Measurements from ENCODE around the gene OTOG.

GRCh38 chr11:17572791-17573460 lies 25.9 kb downstream of the OTOG start:
- TF ChIP-seq, protein P1, sequence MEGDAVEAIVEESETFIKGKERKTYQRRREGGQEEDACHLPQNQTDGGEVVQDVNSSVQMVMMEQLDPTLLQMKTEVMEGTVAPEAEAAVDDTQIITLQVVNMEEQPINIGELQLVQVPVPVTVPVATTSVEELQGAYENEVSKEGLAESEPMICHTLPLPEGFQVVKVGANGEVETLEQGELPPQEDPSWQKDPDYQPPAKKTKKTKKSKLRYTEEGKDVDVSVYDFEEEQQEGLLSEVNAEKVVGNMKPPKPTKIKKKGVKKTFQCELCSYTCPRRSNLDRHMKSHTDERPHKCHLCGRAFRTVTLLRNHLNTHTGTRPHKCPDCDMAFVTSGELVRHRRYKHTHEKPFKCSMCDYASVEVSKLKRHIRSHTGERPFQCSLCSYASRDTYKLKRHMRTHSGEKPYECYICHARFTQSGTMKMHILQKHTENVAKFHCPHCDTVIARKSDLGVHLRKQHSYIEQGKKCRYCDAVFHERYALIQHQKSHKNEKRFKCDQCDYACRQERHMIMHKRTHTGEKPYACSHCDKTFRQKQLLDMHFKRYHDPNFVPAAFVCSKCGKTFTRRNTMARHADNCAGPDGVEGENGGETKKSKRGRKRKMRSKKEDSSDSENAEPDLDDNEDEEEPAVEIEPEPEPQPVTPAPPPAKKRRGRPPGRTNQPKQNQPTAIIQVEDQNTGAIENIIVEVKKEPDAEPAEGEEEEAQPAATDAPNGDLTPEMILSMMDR (IDR thresholded peaks at IDR 0.05; ENCODE audit: control extremely low read depth in 1 of 3, insufficient read depth in 1 of 3, low read depth in 1 of 3, low read length in 3 of 3) = no peak
- no peak for TF ChIP-seq EP300 (IDR thresholded peaks at IDR 0.05; ENCODE audit: borderline replicate concordance in 1 of 2, low read depth in 2 of 2, low read length in 2 of 2)
- no peak for TF ChIP-seq CEBPB (IDR thresholded peaks at IDR 0.05; ENCODE audit: low read depth, low read length)
- no peak for TF ChIP-seq POLR2A (IDR thresholded peaks at IDR 0.05; ENCODE audit: control extremely low read depth in 1 of 2, low read depth in 2 of 2, low read length in 2 of 2)
- no peak for TF ChIP-seq JUND (IDR thresholded peaks at IDR 0.05; ENCODE audit: low read length)
